Stimulated activated CD4-positive, alpha-beta T cell treated with anti-CD3 and anti-CD28 coated beads, Interleukin-12 subunit alpha, Interleukin-12 subunit beta, amount 100 ng/mL, for 24 hours (primary cell): ENCODE data around the gene ATAD1.

Experiments
- DNase-seq, 2 experiments: peaks; one replicate each; pipeline ENCODE4 v3.0.0-alpha.2; 2020; ENCODE audit warnings: low read depth in 2 of 2

ATAD1 gene

GRCh38 chr10:87715552-87716347 lies 102.3 kb downstream of the ATAD1 start:
- DNase-seq = no peak

DNA sequence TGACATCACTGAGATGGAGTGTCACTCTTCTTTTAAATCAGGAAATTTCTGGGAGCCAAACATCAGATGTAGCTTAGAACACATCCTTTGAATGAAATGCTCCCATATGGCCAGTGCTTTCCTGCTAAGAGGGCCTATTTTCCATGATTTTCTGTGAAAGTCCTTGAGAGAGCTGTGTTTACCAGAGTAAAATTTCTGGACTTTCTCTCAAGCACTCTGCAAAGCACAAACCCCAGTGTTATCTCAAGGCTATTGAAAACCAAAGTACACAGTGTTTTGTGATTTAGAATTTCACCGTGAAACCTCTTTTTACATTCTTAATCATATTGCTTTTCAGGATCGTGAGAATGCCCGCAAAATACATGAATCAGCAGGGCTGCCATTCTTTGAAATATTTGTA lies 104.3 kb downstream of the ATAD1 start:
- no peak for DNase-seq

DNA sequence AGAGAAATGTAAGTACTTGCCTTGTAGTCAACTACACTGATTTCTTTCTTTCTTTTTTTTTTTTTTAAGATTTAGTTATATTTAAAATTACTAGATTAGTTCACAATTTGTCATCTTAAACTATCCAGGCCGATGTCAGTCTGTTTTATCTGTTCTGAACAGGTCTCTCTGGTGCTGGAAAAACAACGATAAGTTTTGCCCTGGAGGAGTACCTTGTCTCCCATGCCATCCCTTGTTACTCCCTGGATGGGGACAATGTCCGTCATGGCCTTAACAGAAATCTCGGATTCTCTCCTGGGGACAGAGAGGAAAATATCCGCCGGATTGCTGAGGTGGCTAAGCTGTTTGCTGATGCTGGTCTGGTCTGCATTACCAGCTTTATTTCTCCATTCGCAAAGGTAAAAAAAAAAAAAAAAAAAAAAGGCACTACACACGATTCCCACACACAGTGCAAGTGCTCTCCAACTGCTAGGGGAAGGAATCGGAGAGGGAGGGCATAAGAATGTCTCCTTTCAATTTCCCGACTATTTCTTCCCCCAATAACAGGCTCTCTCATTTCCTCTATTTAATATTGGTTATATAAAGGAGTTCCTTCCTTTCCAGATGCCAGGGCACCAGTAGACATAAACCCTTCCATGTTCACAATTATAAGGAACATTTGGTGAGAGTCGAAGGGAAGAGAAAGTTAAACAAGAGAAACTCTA lies 105.0 kb downstream of the ATAD1 start:
- DNase-seq = no peak

- no peak for DNase-seq
These were observed 110.8 kb downstream of the ATAD1 start for GRCh38 chr10:87707254-87707653.

DNA sequence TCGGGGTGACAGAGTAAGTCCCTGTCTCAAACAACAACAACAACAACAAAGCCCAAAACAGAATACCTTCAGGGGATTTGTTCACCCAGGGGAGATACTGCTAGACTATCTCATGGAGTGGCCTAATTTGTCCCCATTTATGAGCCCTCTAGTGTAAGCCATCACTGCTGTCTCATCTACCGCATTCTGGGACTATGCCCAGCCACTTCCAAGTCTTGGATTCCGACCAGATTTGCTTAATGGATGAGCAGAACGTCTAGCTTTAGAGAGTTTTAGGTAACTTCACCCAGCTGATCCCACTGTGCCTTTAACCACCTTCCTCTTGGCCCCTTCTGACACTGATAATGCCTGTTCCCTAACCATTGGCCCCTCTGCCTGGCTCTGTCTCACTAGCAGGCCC lies 111.3 kb downstream of the ATAD1 start:
- no peak for DNase-seq

DNA sequence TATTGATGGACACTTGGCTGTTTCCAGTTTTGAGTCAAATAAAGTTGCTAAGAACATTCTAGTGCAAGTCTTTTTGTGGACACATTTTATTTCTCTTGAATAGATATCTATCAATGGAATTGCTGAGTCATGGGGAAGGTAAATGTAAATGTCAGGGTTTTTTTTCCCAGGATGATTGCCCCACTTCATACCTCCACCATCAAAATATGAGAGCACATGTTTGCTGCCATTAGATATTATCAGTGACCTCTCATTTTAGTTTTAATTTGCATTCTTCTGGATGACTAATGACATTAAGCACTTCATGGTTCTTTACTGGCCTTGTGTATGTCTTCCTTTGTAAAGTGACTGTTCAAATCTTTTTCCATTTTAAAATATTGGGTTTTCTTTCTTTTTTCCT lies 112.7 kb downstream of the ATAD1 start:
- DNase-seq = no peak

- no peak for DNase-seq
These were observed 114.3 kb downstream of the ATAD1 start for GRCh38 chr10:87703771-87704170.

DNA sequence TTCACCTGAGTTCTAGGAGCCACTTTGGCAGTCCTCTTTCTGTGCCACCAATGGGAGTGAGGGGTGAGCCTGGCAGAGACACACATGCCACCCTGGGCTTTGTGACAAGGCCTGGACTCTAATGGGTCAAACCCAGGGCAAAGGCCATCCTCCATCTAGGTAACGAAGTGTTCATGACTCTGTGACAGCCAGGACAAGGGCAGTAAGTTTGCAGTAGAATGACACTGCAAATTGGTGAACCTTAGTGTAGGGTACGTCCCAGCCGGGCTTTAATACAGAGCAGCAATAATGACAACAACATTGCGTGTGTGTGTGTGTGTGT lies 115.1 kb downstream of the ATAD1 start:
- no peak for DNase-seq

GRCh38 chr10:87702260-87702972 lies 115.6 kb downstream of the ATAD1 start:
- no peak for DNase-seq
